OCI-LY7 (cell line): ENCODE measurements around the gene CD300A.

Source experiments
- CTCF ChIP-seq: fragments of 200-600 bp; sonication (generic); conservative IDR thresholded peaks from 2 replicates; pipeline ENCODE4 v1.5.1; 2014; ENCODE audit warnings: mild to moderate bottlenecking, antibody characterized with exemption, low read length, moderate library complexity, mixed read lengths
- EZH2phosphoT487 ChIP-seq: fragments of 200-600 bp; sonication (generic); IDR thresholded peaks from 2 replicates; pipeline ENCODE4 v1.6.1; 2018; ENCODE audit warnings: low read depth, borderline replicate concordance, mild to moderate bottlenecking, mixed run types, antibody characterized with exemption, low read length, moderate library complexity, mixed read lengths

GRCh38 chr17:74444406-74444805 lies 22.0 kb upstream of the CD300A start:
- TF ChIP-seq CTCF (no peak), EZH2phosphoT487 (no peak)
